Panc1 (cell line): ENCODE results near the gene FAM83B. TPM values are rescaled to one million over a fixed set of nuclear protein-coding genes. Genes with fewer than 3 reads are reported as not detected.
"Not testable (repeated sequence)": the region's sequence is repeated elsewhere in the genome, so short reads cannot be mapped to it uniquely, and the experiment has no call there.

Experiments used
- ATAC-seq: fragments of 200-7000 bp; cut with Tn5 transposase; 2 replicates; pipeline ENCODE4 v1.9.1; 2020; ENCODE audit warnings: mild to moderate bottlenecking, moderate library complexity
- BruUV-seq: library from RNA; stranded (reverse); fragments of 400-500 nt; replicated peaks from 2 replicates; lab custom pipeline; 2021; lab: Mats Ljungman, UMichigan
- CTCF ChIA-PET: fragments of 300-600 bp; sonication (Branson Sonifier 250); formaldehyde crosslinking; loops from one replicate; lab custom pipeline; 2022; ENCODE audit warnings: antibody characterized with exemption; lab: Charles Lee
- POLR2A ChIA-PET: fragments of 300-600 bp; sonication (Branson Sonifier 250); formaldehyde crosslinking; loops from one replicate; lab custom pipeline; 2022; ENCODE audit warnings: antibody characterized with exemption; lab: Charles Lee
- DNase-seq: peaks from one replicate; pipeline ENCODE4 v3.0.0-alpha.2; 2010; ENCODE audit warnings: low read depth, low spot score
- H3K27ac ChIP-seq: 2 replicates; pipeline ENCODE4 v1.5.1; 2011; ENCODE audit warnings: mild to moderate bottlenecking, low read length, inconsistent platforms
- H3K27me3 ChIP-seq: fragments of 200-500 bp; sonication (Bioruptor generic); 2 replicates; pipeline ENCODE4 v1.6.0; 2014; ENCODE audit warnings: low read length, inconsistent platforms; ENCODE audit not compliant: control insufficient read depth, insufficient read depth
- H3K36me3 ChIP-seq: fragments of 200-500 bp; sonication (Bioruptor generic); 2 replicates; pipeline ENCODE4 v1.5.1; 2014; ENCODE audit warnings: inconsistent platforms, mild to moderate bottlenecking, low read length, moderate library complexity; ENCODE audit not compliant: control insufficient read depth, insufficient read depth
- H3K4me1 ChIP-seq: 2 replicates; pipeline ENCODE4 v1.5.1; 2011; ENCODE audit warnings: inconsistent platforms, mild to moderate bottlenecking, low read length, moderate library complexity; ENCODE audit not compliant: control insufficient read depth, insufficient read depth
- H3K4me3 ChIP-seq, 2 experiments: 2 replicates each; pipeline ENCODE4 v1.5.1; 2011 to 2012; ENCODE audit warnings: low read depth in 2 of 2, low read length in 2 of 2, mild to moderate bottlenecking in 2 of 2, inconsistent platforms in 1 of 2, moderate library complexity in 1 of 2
- H3K9me3 ChIP-seq: fragments of 200-500 bp; sonication (Bioruptor generic); 2 replicates; pipeline ENCODE4 v1.5.1; 2014; ENCODE audit warnings: low read depth, mild to moderate bottlenecking, inconsistent platforms, low read length, moderate library complexity; ENCODE audit not compliant: control insufficient read depth, insufficient read depth
- POLR2AphosphoS5 ChIP-seq: IDR thresholded peaks from 2 replicates; pipeline ENCODE4 v1.6.1; 2012; ENCODE audit warnings: mild to moderate bottlenecking, low read depth, low read length, moderate library complexity
- REST ChIP-seq, 2 experiments: IDR thresholded peaks; 2 replicates each; pipeline ENCODE4 v1.6.1; 2011 to 2012; ENCODE audit warnings: low read depth in 2 of 2, control low read depth in 1 of 2, low read length in 1 of 2, mild to moderate bottlenecking in 1 of 2, moderate library complexity in 1 of 2; ENCODE audit not compliant: insufficient read depth in 1 of 2
- SIN3A ChIP-seq: IDR thresholded peaks from 2 replicates; pipeline ENCODE4 v1.6.1; 2012; ENCODE audit warnings: low read depth, mild to moderate bottlenecking, low read length, moderate library complexity, borderline replicate concordance; ENCODE audit not compliant: insufficient read depth
- TCF7L2 ChIP-seq: IDR thresholded peaks from 2 replicates; pipeline ENCODE4 v1.6.1; 2011; ENCODE audit warnings: mild to moderate bottlenecking, low read depth, low read length, inconsistent platforms
- in situ Hi-C: cut with HindIII; loops from 2 replicates; pipeline ENCODE4 v1.10.0; 2016; ENCODE audit warnings: low sequenced_read_pairs, low pct_unique_long_range_greater_than_20kb
- intact Hi-C: fragments of 100-400 bp; cut with micrococcal nuclease; formaldehyde crosslinking; loops from one replicate; pipeline ENCODE4 v1.10.0; 2022; ENCODE audit not compliant: unreplicated experiment
- total RNA-seq: library from RNA; stranded (reverse); gene quantifications from one replicate; pipeline ENCODE4 v1.2.1, GENCODE V29; 2021; ENCODE audit not compliant: unreplicated experiment
- TF ChIP-seq, protein P1 (sequence below): fragments of 450-650 bp; IDR thresholded peaks from 2 replicates; pipeline ENCODE4 v1.5.1; 2017; ENCODE audit warnings: mild to moderate bottlenecking

FAM83B gene
- total RNA-seq, 1 experiment from 2014 or later: not detected

- no peaks in the 10 kb centered on the region for H3K4me1 ChIP-seq
- H3K36me3 ChIP-seq: no peaks in the 10 kb centered on the region
- TF ChIP-seq POLR2AphosphoS5 (no peak), TCF7L2 (no peak)
- in situ Hi-C loops: no loop called here
- no TSS peak for BruUV-seq
- H3K4me3 ChIP-seq: no peak overlapping the region
- no peak overlapping the region for H3K27ac ChIP-seq
- ChIA-PET POLR2A (no interaction called here), CTCF (no interaction called here)
- ATAC-seq (no peak), DNase-seq (no peak)
- no peaks in the 10 kb centered on the region; the same call in 1 of the 2 replicates for H3K9me3 ChIP-seq
- no peaks in the 10 kb centered on the region for H3K27me3 ChIP-seq
- intact Hi-C loops: no loop called here
These were observed 32.7 kb upstream of the FAM83B start for GRCh38 chr6:54813892-54814291.

DNA sequence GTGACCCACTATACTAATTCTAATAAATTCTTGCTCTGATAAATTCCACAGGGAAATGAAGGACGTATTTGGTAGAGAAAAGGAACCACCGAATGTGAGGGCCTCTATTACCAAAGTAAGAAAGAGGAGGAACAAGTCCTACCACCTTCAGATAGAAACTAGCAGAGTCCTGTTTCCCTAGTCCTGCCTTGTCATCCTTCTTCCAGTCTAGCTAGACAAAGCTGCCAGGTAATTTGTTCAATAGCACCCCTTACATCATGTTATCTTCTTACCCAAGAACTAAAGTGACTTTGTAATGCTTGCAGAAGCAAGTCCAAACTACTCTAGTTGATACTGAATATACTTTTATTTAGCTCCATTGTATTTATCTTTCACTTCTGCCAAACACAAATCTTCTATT, 29.3 kb upstream of the FAM83B start:
- POLR2A ChIA-PET: no interaction called here
- in situ Hi-C loops: no loop called here
- Histone ChIP-seq H3K27me3 (no peaks in the 10 kb centered on the region), H3K27ac (no peak overlapping the region), H3K4me3 (no peak overlapping the region), H3K36me3 (no peaks in the 10 kb centered on the region), H3K4me1 (no peaks in the 10 kb centered on the region), H3K9me3 (no peaks in the 10 kb centered on the region; the same call in 1 of the 2 replicates)
- no TSS peak for BruUV-seq
- intact Hi-C loops: no loop called here
- ATAC-seq (no peak), DNase-seq (no peak)
- no peak for TF ChIP-seq TCF7L2
- CTCF ChIA-PET: no interaction called here

DNA sequence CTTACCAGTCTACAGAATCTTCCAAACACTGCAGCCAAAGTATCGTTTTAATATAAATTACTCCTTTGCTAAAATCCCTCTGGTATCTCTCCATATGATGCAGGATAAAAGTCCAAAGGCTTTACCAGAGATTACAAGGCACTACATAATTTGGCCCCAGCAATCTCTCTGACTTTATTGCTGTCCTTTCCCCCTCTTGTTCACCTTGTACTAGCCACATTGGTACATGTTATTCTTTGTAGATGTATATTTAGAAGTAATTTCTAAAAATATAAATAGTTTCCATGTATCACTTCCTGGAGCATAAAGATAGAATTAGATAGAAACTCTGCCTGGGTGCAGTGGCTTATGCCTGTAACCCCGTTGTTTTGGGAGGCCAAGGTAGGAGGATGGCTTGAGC, 28.7 kb upstream of the FAM83B start:
- Histone ChIP-seq H3K4me1 (no peaks in the 10 kb centered on the region), H3K36me3 (no peaks in the 10 kb centered on the region), H3K27me3 (no peaks in the 10 kb centered on the region), H3K9me3 (no peaks in the 10 kb centered on the region; the same call in 1 of the 2 replicates), H3K4me3 (no peak overlapping the region), H3K27ac (no peak overlapping the region)
- in situ Hi-C loops (no loop called here), intact Hi-C loops (no loop called here)
- ChIA-PET CTCF (no interaction called here), POLR2A (no interaction called here)
- ATAC-seq (no peak), DNase-seq (no peak)
- no TSS peak for BruUV-seq
- TF ChIP-seq POLR2AphosphoS5 (no peak), REST (IDR thresholded peaks at IDR 0.05; ENCODE audit: insufficient read depth in 1 of 2, low read depth in 2 of 2, low read length in 1 of 2) (no peak), TCF7L2 (no peak), SIN3A (no peak)
- TF ChIP-seq, protein P1, sequence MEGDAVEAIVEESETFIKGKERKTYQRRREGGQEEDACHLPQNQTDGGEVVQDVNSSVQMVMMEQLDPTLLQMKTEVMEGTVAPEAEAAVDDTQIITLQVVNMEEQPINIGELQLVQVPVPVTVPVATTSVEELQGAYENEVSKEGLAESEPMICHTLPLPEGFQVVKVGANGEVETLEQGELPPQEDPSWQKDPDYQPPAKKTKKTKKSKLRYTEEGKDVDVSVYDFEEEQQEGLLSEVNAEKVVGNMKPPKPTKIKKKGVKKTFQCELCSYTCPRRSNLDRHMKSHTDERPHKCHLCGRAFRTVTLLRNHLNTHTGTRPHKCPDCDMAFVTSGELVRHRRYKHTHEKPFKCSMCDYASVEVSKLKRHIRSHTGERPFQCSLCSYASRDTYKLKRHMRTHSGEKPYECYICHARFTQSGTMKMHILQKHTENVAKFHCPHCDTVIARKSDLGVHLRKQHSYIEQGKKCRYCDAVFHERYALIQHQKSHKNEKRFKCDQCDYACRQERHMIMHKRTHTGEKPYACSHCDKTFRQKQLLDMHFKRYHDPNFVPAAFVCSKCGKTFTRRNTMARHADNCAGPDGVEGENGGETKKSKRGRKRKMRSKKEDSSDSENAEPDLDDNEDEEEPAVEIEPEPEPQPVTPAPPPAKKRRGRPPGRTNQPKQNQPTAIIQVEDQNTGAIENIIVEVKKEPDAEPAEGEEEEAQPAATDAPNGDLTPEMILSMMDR: no peak

- intact Hi-C loops, POLR2A ChIA-PET, ATAC-seq, H3K27me3 ChIP-seq, H3K27ac ChIP-seq, DNase-seq, H3K4me1 ChIP-seq, CTCF ChIA-PET, H3K9me3 ChIP-seq, BruUV-seq, H3K36me3 ChIP-seq, H3K4me3 ChIP-seq, in situ Hi-C loops: not testable (repeated sequence)
These were observed 22.3 kb upstream of the FAM83B start for GRCh38 chr6:54824225-54824624.
